Tibial artery (tissue), 4 donors: Measurements from ENCODE around the gene RNF213.

Experiments used
- DNase-seq, 2 donors: peaks; one replicate each; pipeline ENCODE4 v3.0.0-alpha.2; 2019
- H3K27ac ChIP-seq, 2 donors: fragments of 200-600 bp; sonication (generic) in 1 of 2; 1 replicate in 1 of 2; 2 replicates in 1 of 2; pipeline ENCODE4 v1.5.1; 2018 to 2019; ENCODE audit warnings: mild to moderate bottlenecking in 1 of 2
- H3K27me3 ChIP-seq, 2 donors: fragments of 200-600 bp; sonication (generic) in 1 of 2; one replicate each; pipeline versions ENCODE4 v1.5.1 to v1.6.0; 2016 to 2019
- H3K36me3 ChIP-seq, 3 donors: fragments of 200-600 bp; sonication (generic) in 2 of 3; one replicate each; pipeline ENCODE4 v1.5.1; 2016 to 2019; ENCODE audit warnings: mild to moderate bottlenecking in 2 of 3
- H3K4me1 ChIP-seq, 4 donors: fragments of 200-600 bp; sonication (generic) in 2 of 4; 1 replicate in 3 of 4; 2 replicates in 1 of 4; pipeline ENCODE4 v1.5.1; 2016 to 2019
- H3K4me3 ChIP-seq, 2 donors: fragments of 200-600 bp; sonication (generic) in 1 of 2; 1 replicate in 1 of 2; 2 replicates in 1 of 2; pipeline ENCODE4 v1.5.1; 2018 to 2019; ENCODE audit warnings: mild to moderate bottlenecking in 2 of 2
- H3K9me3 ChIP-seq, 3 donors: fragments of 200-600 bp; sonication (generic) in 1 of 3; one replicate each; pipeline ENCODE4 v1.5.1; 2016 to 2019
- intact Hi-C: fragments of 100-400 bp; cut with DNase I; formaldehyde crosslinking; loops from one replicate; pipeline ENCODE4 v1.15.0; 2023; ENCODE audit warnings: low total_unique reads
- TF ChIP-seq, protein P1 (sequence below), 2 experiments: fragments of 200-600 bp in 1 of 2; fragments of 450-650 bp in 1 of 2; IDR thresholded peaks; one replicate each; pipeline ENCODE4 v1.5.1; 2017 to 2019; ENCODE audit warnings: antibody characterized with exemption in 2 of 2, mild to moderate bottlenecking in 1 of 2, moderate library complexity in 1 of 2

RNF213 gene

DNA sequence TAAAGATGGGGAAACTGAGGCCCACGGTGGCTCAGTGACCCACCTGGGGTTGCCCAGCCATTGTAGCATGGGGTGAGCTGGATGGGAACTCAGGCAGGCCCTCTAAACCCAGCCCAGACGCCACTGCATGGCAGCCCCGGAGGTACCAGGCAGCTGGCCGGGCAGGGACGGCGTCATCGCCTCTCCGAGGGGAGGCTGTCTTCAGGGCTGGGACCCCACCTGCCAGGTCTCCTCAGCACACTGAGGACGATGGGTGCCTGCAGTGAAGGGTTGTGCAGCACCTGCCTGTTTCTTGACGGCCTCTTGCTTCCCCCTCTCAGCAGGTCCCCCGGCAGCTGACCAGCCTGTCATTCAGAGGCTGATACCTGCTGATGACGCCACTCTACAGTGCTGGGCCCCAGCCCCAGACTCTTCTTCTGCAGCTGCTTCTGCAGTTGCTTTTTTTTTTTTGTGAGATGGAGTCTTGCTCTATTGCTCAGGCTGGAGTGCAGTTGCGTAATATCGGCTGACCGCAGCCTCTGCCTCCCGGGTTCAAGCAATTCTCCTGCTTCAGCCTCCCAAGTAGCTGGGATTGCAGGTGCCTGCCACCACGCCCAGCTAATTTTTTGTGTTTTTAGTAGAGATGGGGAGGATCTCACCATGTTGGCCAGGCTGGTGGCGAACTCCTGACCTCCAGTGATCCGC, 24.7 kb downstream of the RNF213 start:
- no peak overlapping the region for H3K4me3 ChIP-seq
- intact Hi-C loops = no loop called here
- H3K27me3 ChIP-seq = no peaks in the 10 kb centered on the region
- no peak for DNase-seq
- H3K27ac ChIP-seq = no peak overlapping the region
- TF ChIP-seq, protein P1, sequence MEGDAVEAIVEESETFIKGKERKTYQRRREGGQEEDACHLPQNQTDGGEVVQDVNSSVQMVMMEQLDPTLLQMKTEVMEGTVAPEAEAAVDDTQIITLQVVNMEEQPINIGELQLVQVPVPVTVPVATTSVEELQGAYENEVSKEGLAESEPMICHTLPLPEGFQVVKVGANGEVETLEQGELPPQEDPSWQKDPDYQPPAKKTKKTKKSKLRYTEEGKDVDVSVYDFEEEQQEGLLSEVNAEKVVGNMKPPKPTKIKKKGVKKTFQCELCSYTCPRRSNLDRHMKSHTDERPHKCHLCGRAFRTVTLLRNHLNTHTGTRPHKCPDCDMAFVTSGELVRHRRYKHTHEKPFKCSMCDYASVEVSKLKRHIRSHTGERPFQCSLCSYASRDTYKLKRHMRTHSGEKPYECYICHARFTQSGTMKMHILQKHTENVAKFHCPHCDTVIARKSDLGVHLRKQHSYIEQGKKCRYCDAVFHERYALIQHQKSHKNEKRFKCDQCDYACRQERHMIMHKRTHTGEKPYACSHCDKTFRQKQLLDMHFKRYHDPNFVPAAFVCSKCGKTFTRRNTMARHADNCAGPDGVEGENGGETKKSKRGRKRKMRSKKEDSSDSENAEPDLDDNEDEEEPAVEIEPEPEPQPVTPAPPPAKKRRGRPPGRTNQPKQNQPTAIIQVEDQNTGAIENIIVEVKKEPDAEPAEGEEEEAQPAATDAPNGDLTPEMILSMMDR (IDR thresholded peaks at IDR 0.05) = no peak
- H3K36me3 ChIP-seq = peaks cover 43 to 74% (median 45%) of the 10 kb centered on the region in 3 donors
- peaks cover 0 to 2% (median under 1%) of the 10 kb centered on the region in 4 donors for H3K4me1 ChIP-seq
- H3K9me3 ChIP-seq = no peaks in the 10 kb centered on the region

DNA sequence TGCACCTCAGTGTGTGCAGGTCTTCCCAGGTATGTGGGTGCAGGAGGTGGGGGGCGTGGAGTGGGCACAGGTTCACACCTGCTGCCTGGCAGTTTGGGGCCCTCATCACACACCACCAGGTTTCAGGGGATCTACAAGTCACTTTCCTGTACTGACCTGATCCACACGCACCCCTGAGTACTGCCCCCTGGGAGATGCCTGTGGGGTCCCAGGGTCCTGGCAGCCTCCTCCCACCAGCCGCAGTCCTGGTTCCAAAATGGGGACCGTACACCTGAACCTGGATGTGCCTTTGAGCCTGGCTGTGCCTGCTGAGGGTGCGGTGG, 25.9 kb downstream of the RNF213 start:
- H3K27ac ChIP-seq = no peak overlapping the region
- no peak overlapping the region for H3K4me3 ChIP-seq
- no peaks in the 10 kb centered on the region for H3K27me3 ChIP-seq
- peaks cover 55 to 82% (median 56%) of the 10 kb centered on the region in 3 donors for H3K36me3 ChIP-seq
- H3K9me3 ChIP-seq = no peaks in the 10 kb centered on the region
- intact Hi-C loops = no loop called here
- TF ChIP-seq, protein P1 (IDR thresholded peaks at IDR 0.05) = no peak
- DNase-seq = no peak
- no peaks in the 10 kb centered on the region for H3K4me1 ChIP-seq

DNA sequence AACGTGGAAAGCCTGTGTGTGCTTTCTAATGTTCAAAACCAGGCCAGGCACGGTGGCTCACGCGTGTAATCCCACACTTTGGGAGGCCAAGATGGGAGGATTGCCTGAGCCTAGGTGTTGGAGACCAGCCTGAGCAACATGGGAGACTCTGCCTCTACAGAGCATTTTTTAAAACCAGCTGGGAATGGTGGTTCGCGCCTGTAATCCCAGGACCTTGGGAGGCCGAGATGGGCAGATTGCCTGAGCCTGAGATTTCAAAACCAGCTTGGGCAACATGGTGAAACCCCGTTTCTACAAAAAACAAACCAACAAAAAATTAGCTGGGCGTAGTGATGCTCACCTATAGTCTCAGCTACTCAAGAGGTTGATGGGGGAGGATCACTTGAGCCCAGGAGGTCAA, 26.4 kb downstream of the RNF213 start:
- intact Hi-C loops = no loop called here
- Histone ChIP-seq H3K27ac (no peak overlapping the region), H3K4me1 (no peaks in the 10 kb centered on the region), H3K27me3 (no peaks in the 10 kb centered on the region), H3K4me3 (no peak overlapping the region), H3K9me3 (no peaks in the 10 kb centered on the region), H3K36me3 (peaks cover 55 to 82% (median 56%) of the 10 kb centered on the region in 3 donors)
- no peak for DNase-seq
- TF ChIP-seq, protein P1 (IDR thresholded peaks at IDR 0.05) = no peak

DNA sequence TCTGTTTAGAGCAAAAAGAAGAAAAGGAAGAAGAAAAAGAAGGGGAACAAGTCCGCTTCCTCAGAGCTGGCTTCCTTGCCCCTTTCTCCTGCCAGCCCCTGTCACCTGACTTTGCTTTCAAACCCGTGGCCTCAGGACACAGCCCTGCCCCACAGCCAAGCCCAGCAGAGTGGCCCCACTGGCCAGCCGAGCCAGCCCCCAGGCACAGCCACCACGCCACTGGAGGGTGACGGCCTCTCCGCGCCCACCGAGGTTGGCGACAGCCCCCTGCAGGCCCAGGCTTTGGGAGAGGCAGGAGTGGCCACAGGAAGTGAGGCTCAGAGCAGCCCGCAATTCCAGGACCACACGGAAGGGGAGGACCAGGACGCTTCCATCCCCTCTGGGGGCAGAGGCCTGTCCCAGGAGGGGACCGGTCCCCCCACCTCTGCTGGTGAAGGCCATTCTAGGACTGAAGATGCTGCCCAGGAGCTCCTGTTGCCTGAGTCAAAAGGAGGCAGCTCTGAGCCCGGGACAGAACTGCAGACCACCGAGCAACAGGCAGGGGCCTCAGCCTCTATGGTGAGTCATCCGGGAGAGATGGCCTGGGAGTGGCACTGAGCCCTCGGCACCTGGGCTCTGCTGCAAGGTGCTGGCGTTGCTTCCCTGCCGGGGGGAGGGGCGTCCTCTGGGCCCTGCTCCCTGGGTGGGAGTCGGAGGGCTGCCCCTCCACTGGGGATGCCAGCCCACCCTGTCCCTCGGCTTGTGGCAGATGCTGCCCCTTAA, 27.3 kb downstream of the RNF213 start:
- peaks cover 58 to 90% (median 62%) of the 10 kb centered on the region in 3 donors for H3K36me3 ChIP-seq
- H3K4me3 ChIP-seq = no peak overlapping the region
- no peak for DNase-seq
- intact Hi-C loops = no loop called here
- no peaks in the 10 kb centered on the region for H3K27me3 ChIP-seq
- TF ChIP-seq, protein P1 (IDR thresholded peaks at IDR 0.05) = no peak
- no peaks in the 10 kb centered on the region for H3K9me3 ChIP-seq
- no peaks in the 10 kb centered on the region for H3K4me1 ChIP-seq
- no peak overlapping the region for H3K27ac ChIP-seq

DNA sequence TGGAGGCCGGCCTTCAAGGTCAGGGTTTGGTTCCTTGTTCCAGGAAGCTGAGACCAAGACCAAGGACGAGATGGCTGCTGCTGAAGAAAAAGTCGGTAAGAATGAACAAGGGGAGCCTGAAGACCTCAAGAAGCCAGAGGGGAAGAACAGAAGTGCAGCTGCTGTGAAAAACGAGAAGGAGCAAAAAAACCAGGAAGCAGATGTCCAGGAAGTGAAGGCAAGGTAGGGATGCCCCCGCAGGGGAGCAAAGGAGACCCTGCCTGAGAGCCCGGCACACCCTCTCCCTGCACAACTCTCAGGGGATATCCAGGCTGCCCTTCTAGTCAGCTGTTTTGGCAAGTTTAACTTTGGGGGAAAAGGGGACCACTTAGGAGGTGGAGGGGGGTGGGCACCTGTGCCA, 29.0 kb downstream of the RNF213 start:
- intact Hi-C loops = no loop called here
- Histone ChIP-seq H3K4me1 (no peaks in the 10 kb centered on the region), H3K27me3 (no peaks in the 10 kb centered on the region), H3K36me3 (peaks cover 66 to 98% (median 74%) of the 10 kb centered on the region in 3 donors), H3K27ac (no peak overlapping the region), H3K4me3 (no peak overlapping the region), H3K9me3 (no peaks in the 10 kb centered on the region)
- DNase-seq = no peak
- TF ChIP-seq, protein P1 (IDR thresholded peaks at IDR 0.05) = no peak
